H54 (cell line): Measurements from ENCODE around the gene PHLDA3.
"Not testable (repeated sequence)": the region's sequence is repeated elsewhere in the genome, so short reads cannot be mapped to it uniquely, and the experiment has no call there.

Experiments
- DNase-seq: peaks from one replicate; pipeline ENCODE4 v3.0.0; 2011; ENCODE audit warnings: low spot score, mixed read lengths; ENCODE audit not compliant: insufficient read length
- FAIRE-seq: peaks from 3 replicates; lab custom pipeline; 2011; peaks lifted over from hg19 to GRCh38; lab: Jason Lieb, UNC
- POLR2A ChIP-seq: IDR thresholded peaks from 2 replicates; pipeline ENCODE4 v1.6.1; 2011; ENCODE audit warnings: low read depth, mild to moderate bottlenecking, low read length

The PHLDA3 gene

GRCh38 chr1:201473296-201473695, 4.3 kb upstream of the PHLDA3 start:
- no peak for TF ChIP-seq POLR2A
- FAIRE-seq = no peak

GRCh38 chr1:201472321-201472720, 3.3 kb upstream of the PHLDA3 start:
- FAIRE-seq, DNase-seq: not testable (repeated sequence)

More at GRCh38 chr1:201473296-201473695, 4.3 kb upstream of the PHLDA3 start:
- DNase-seq = no peak

GRCh38 chr1:201471772-201472171, 2.8 kb upstream of the PHLDA3 start:
- peak; percentile 69 for DNase-seq
- no peak for TF ChIP-seq POLR2A
- FAIRE-seq = no peak

GRCh38 chr1:201470581-201470980, 1.6 kb upstream of the PHLDA3 start:
- no peak for DNase-seq
- FAIRE-seq = no peak
- TF ChIP-seq POLR2A = no peak

DNA sequence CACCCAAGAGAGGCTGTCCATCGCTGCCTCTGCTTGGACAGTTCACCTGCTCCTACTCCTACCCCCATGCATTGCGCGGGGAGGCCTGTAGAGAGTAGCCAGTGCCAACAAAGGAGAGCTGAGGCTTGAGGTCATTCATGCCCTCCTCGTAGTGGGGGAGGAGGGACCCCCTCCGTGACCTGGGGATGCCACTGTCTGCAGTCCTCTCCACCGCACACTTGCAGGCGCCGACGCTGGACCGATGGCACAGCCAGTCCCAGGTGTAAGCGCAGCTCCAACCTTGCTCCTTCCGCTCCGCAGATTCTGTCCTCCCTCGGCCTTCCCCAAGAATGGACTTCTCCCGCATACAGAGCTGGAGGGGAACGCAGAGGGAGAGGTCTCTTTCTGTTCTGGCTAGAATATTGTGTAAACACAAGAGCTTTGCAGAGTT, 672 bp upstream of the PHLDA3 start:
- TF ChIP-seq POLR2A = no peak
- DNase-seq = no peak

DNA sequence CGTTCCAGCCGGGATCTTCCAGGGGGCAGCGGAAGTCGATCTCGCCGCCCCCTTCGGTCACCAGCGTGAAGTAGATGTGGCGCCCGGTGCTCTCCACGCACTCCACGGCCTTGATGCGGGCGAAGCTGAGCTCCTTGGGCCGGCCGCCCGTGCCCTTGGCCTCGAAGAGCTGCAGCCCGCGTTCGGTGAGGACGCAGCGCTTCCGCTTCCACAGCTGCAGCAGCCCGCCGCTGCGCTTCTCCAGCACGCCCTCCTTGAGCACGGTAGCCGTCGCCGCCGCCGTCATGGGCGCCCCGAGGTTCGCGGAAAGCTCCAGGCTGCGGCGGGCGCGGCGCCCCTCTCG, 516 bp downstream of the PHLDA3 start:
- DNase-seq (no peak), FAIRE-seq (no peak)
- TF ChIP-seq POLR2A = no peak

More for the DNA sequence above, 672 bp upstream of the PHLDA3 start:
- no peak for FAIRE-seq

GRCh38 chr1:201466492-201466891, 2.5 kb downstream of the PHLDA3 start:
- no peak for TF ChIP-seq POLR2A
- no peak for FAIRE-seq
- no peak for DNase-seq

DNA sequence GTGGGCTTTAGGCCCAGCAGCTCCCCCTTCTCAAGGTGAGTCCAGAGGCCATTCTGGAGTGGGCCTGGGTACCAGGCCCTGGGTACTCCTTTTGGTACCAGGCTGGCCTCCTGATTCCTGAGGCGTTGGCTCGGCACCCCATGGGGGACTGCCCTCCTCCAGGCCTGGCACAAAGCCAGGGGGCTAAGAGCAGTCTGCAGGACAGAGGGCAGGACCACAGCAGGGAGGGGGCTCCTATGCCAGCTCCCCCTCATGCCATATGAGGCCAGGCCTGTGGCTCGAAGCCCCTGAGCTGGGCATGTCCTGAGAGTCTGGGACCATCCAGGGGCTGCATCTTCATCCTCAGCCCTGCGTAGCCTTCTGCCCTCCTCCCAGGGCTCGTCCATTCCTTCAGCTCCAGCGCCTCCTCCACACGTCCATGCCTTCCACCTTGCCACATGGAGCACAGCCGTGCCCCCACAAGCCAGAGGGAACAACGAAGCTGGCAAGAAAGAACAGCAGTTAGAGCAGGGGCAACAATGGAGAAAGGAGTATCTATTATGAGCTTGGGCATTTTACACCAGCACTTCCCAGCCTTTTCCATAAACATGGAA, 3.2 kb downstream of the PHLDA3 start:
- DNase-seq = no peak
- TF ChIP-seq POLR2A = no peak
- no peak for FAIRE-seq

DNA sequence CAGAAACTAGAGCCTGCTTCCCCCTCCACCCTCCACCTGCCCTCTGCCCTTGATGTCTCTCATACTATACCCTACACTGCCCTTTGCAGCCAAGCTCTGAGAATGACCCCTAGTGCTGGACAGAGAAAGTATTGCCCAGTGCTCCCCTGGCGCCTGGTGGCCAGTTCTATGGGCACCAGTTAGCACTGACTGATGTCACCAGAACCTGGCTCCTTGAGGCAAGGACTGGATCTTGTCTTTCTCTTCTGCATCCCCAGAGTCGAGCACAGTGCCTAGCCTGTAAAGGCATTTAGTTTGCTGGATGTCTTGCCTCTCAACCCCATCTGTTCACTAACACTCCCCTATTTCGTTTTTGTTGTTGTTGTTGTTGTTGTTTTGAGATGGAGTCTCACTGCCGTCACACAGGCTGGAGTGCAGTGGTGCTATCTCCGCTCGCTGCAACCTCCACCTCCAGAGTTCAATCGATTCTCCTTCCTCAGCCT, 5.9 kb downstream of the PHLDA3 start:
- no peak for DNase-seq
- no peak for FAIRE-seq
- no peak for TF ChIP-seq POLR2A

GRCh38 chr1:201461645-201462441, 7.1 kb downstream of the PHLDA3 start:
- FAIRE-seq (no peak), DNase-seq (peak; percentile 91)
- TF ChIP-seq POLR2A = peak; percentile 39; the same call in 1 of the 2 replicates

GRCh38 chr1:201460814-201461644, 8.0 kb downstream of the PHLDA3 start:
- peak; percentile 11 for FAIRE-seq
- peak; percentile 41; the same call in 1 of the 2 replicates for TF ChIP-seq POLR2A
- no peak for DNase-seq

- no peak for TF ChIP-seq POLR2A
- FAIRE-seq = no peak
- no peak for DNase-seq
Measured at GRCh38 chr1:201459775-201460174, 9.2 kb downstream of the PHLDA3 start.

- TF ChIP-seq POLR2A = no peak
- DNase-seq (no peak), FAIRE-seq (no peak)
Measured at GRCh38 chr1:201459052-201459451, 9.9 kb downstream of the PHLDA3 start.

GRCh38 chr1:201457508-201457960, 11.5 kb downstream of the PHLDA3 start:
- no peak for FAIRE-seq
- no peak for DNase-seq

More at GRCh38 chr1:201457508-201457960, 11.5 kb downstream of the PHLDA3 start:
- TF ChIP-seq POLR2A = no peak
